HepG2 (cell line): ENCODE measurements around the gene CCNL1. TPM values are rescaled to one million over a fixed set of nuclear protein-coding genes. Genes with fewer than 3 reads are reported as not detected.

ENCODE experiments used
- ADNP ChIP-seq: sonication (generic); formaldehyde crosslinking; IDR thresholded peaks from 2 replicates; pipeline ENCODE4 v1.4.0; 2020; ENCODE audit warnings: missing genetic modification reagents
- CBFB ChIP-seq: sonication (generic); formaldehyde crosslinking; IDR thresholded peaks from 2 replicates; pipeline ENCODE4 v1.4.0; 2020; ENCODE audit warnings: missing genetic modification reagents
- CCAR2 ChIP-seq: fragments of 200-400 bp; formaldehyde crosslinking; optimal IDR thresholded peaks from 2 replicates; pipeline ENCODE3; 2018; ENCODE audit warnings: low read depth, mild to moderate bottlenecking, low read length, moderate library complexity
- KLF13 ChIP-seq: sonication (generic); formaldehyde crosslinking; IDR thresholded peaks from 2 replicates; pipeline ENCODE4 v1.4.0; 2020; ENCODE audit warnings: mild to moderate bottlenecking, missing genetic modification reagents
- PHF21A ChIP-seq: sonication (generic); formaldehyde crosslinking; IDR thresholded peaks from 2 replicates; pipeline ENCODE4 v1.5.0; 2020; ENCODE audit warnings: mild to moderate bottlenecking, missing genetic modification reagents
- RXRB ChIP-seq: IDR thresholded peaks from 2 replicates; pipeline ENCODE4 v1.6.1; 2016; ENCODE audit warnings: borderline replicate concordance, missing genetic modification reagents, missing compliant biosample characterization
- SIX4 ChIP-seq: sonication (generic); formaldehyde crosslinking; IDR thresholded peaks from 2 replicates; pipeline ENCODE4 v1.4.0; 2020; ENCODE audit warnings: missing genetic modification reagents
- SP140L ChIP-seq: sonication (generic); formaldehyde crosslinking; IDR thresholded peaks from 2 replicates; pipeline ENCODE4 v1.4.0; 2020; ENCODE audit warnings: missing genetic modification reagents, borderline replicate concordance
- THAP11 ChIP-seq: IDR thresholded peaks from 2 replicates; pipeline ENCODE4 v1.6.1; 2016; ENCODE audit warnings: missing biosample characterization, missing genetic modification reagents
- ZFY ChIP-seq: sonication (generic); formaldehyde crosslinking; IDR thresholded peaks from 2 replicates; pipeline ENCODE4 v1.4.0; 2020; ENCODE audit warnings: missing genetic modification reagents
- ZMYM4 ChIP-seq: sonication (generic); formaldehyde crosslinking; IDR thresholded peaks from 2 replicates; pipeline ENCODE4 v1.8.1; 2023; ENCODE audit warnings: mild to moderate bottlenecking, missing genetic modification reagents
- ZNF18 ChIP-seq: sonication (generic); formaldehyde crosslinking; IDR thresholded peaks from 2 replicates; pipeline ENCODE4 v1.8.0; 2022; ENCODE audit warnings: mild to moderate bottlenecking, missing genetic modification reagents; ENCODE audit not compliant: insufficient replicate concordance
- ZNF30 ChIP-seq: sonication (generic); formaldehyde crosslinking; IDR thresholded peaks from 2 replicates; pipeline ENCODE4 v1.5.0; 2020; ENCODE audit warnings: mild to moderate bottlenecking, missing genetic modification reagents
- ZNF501 ChIP-seq: sonication (generic); formaldehyde crosslinking; IDR thresholded peaks from 2 replicates; pipeline ENCODE4 v1.5.1; 2020; ENCODE audit warnings: mild to moderate bottlenecking, moderate library complexity, missing genetic modification reagents
- ZNF597 ChIP-seq: sonication (generic); formaldehyde crosslinking; IDR thresholded peaks from 2 replicates; pipeline ENCODE4 v1.5.0; 2020; ENCODE audit warnings: missing genetic modification reagents
- ZNF674 ChIP-seq: sonication (generic); formaldehyde crosslinking; IDR thresholded peaks from 2 replicates; pipeline ENCODE4 v1.5.0; 2020; ENCODE audit warnings: low read depth, mild to moderate bottlenecking, missing genetic modification reagents
- ZNF839 ChIP-seq: sonication (generic); formaldehyde crosslinking; IDR thresholded peaks from 2 replicates; pipeline ENCODE4 v1.4.0; 2020; ENCODE audit warnings: missing genetic modification reagents, mild to moderate bottlenecking, borderline replicate concordance
- ZSCAN9 ChIP-seq: IDR thresholded peaks from 2 replicates; pipeline ENCODE4 v1.6.1; 2016; ENCODE audit warnings: borderline replicate concordance
- polyA plus RNA-seq, 8 experiments: library from polyadenylated mRNA; depleted of rRNA in 3 of 8; stranded (reverse) in 7 of 8; unstranded in 1 of 8; fragments of >200 nt; fragmentation: Illumina TruSeq in 4 of 8; extraction: Trizol in 4 of 8; gene quantifications; 2 replicates each; pipeline versions ENCODE4 v1.2.1 to v1.2.3, GENCODE V29; 2011 to 2016; ENCODE audit warnings: low read depth in 4 of 8, missing spikeins in 1 of 8, mixed read lengths in 1 of 8; ENCODE audit not compliant: insufficient read depth in 1 of 8
- total RNA-seq, 5 experiments: library from RNA; depleted of rRNA; stranded (reverse); fragments of >200 nt; fragmentation: Illumina TruSeq; extraction: Trizol; gene quantifications; 2 replicates each; pipeline ENCODE4 v1.2.3, GENCODE V29; 2016; ENCODE audit warnings: low read depth in 1 of 5
- TF ChIP-seq, protein P1 (sequence below): sonication (generic); formaldehyde crosslinking; IDR thresholded peaks from 2 replicates; pipeline ENCODE4 v1.4.0; 2020; ENCODE audit warnings: missing genetic modification reagents; ENCODE audit errors: not compliant biosample characterization
- TF ChIP-seq, protein P2 (sequence below): IDR thresholded peaks from 2 replicates; pipeline ENCODE4 v1.6.1; 2016; ENCODE audit warnings: mild to moderate bottlenecking
- TF ChIP-seq, protein P3 (sequence below): sonication (generic); formaldehyde crosslinking; IDR thresholded peaks from 2 replicates; pipeline ENCODE4 v1.4.0; 2020; ENCODE audit warnings: missing genetic modification reagents, mild to moderate bottlenecking, borderline replicate concordance

Gene CCNL1
- total and polyA plus RNA-seq, 2 of the 13 experiments (the other 11 are each of a cell fraction or from before 2014, with no cell fraction given), result 151 to 303 TPM

DNA sequence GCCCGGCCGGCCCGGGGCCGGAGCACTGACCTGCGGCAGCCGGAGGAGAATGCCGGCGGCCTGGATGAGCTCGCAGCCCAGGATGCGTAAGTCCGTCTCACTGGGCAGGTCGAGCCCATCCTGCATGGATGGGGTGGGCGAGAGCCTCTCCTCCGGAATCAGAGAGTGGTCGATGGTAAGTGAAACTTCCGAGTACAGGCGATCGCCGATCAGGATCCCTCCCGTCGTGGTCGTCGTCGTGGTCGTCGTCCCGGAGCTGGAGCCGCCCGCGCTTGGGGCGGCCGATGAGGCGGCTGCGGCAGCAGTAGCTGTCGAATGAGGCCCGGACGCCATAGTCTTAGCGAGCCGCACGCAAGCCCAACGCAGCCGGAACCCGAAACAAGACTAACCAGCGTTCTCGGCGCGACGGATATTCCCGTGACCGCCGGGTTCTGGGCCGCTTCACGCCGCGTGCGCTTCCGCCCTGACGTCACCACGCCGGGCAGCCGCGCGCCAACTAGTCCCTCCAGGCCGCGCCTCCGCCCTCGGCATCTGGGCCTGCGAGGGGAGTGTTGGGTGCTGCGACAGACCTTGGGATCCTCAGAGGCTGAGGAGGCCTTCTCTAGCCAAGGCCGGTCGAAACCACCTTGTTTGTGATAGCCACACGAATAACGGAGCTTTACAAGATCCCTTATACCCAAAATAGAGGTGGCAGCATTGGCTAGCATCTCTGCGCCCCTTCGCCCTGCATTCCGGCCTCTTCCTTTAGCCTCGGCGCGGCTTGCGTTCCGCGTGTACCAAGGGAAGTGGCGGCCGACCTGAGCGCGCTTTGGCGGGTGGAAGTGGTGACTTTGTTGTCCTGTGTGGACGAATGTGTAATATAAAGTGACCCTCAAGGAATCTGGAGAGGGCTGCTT lies at the start of gene CCNL1 (continued):
- peak; percentile 98 for TF ChIP-seq ZNF674 (CRISPR knock-in tag)
- peak; percentile 99 for TF ChIP-seq ZFY
- peak; percentile 98 for TF ChIP-seq ZSCAN9 (CRISPR knock-in tag)
- TF ChIP-seq RXRB, result peak; percentile 89
- TF ChIP-seq KLF13 (CRISPR knock-in tag), result peak; percentile 98; the same call in 1 of the 2 replicates
- no peak for TF ChIP-seq ADNP
- TF ChIP-seq, protein P1, sequence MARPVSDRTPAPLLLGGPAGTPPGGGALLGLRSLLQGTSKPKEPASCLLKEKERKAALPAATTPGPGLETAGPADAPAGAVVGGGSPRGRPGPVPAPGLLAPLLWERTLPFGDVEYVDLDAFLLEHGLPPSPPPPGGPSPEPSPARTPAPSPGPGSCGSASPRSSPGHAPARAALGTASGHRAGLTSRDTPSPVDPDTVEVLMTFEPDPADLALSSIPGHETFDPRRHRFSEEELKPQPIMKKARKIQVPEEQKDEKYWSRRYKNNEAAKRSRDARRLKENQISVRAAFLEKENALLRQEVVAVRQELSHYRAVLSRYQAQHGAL (CRISPR knock-in tag), result peak; percentile 83
- TF ChIP-seq ZMYM4 (CRISPR knock-in tag), result peak; percentile 97
- no peak for TF ChIP-seq ZNF597 (CRISPR knock-in tag)
- TF ChIP-seq PHF21A, result peak; percentile 89
- TF ChIP-seq ZNF839 (CRISPR knock-in tag), result peak; percentile 68; the same call in 1 of the 2 replicates
- peak; percentile 76 for TF ChIP-seq ZNF18
- TF ChIP-seq, protein P2, sequence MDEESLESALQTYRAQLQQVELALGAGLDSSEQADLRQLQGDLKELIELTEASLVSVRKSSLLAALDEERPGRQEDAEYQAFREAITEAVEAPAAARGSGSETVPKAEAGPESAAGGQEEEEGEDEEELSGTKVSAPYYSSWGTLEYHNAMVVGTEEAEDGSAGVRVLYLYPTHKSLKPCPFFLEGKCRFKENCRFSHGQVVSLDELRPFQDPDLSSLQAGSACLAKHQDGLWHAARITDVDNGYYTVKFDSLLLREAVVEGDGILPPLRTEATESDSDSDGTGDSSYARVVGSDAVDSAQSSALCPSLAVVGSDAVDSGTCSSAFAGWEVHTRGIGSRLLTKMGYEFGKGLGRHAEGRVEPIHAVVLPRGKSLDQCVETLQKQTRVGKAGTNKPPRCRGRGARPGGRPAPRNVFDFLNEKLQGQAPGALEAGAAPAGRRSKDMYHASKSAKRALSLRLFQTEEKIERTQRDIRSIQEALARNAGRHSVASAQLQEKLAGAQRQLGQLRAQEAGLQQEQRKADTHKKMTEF (CRISPR knock-in tag), result peak; percentile 98
- TF ChIP-seq, protein P3, sequence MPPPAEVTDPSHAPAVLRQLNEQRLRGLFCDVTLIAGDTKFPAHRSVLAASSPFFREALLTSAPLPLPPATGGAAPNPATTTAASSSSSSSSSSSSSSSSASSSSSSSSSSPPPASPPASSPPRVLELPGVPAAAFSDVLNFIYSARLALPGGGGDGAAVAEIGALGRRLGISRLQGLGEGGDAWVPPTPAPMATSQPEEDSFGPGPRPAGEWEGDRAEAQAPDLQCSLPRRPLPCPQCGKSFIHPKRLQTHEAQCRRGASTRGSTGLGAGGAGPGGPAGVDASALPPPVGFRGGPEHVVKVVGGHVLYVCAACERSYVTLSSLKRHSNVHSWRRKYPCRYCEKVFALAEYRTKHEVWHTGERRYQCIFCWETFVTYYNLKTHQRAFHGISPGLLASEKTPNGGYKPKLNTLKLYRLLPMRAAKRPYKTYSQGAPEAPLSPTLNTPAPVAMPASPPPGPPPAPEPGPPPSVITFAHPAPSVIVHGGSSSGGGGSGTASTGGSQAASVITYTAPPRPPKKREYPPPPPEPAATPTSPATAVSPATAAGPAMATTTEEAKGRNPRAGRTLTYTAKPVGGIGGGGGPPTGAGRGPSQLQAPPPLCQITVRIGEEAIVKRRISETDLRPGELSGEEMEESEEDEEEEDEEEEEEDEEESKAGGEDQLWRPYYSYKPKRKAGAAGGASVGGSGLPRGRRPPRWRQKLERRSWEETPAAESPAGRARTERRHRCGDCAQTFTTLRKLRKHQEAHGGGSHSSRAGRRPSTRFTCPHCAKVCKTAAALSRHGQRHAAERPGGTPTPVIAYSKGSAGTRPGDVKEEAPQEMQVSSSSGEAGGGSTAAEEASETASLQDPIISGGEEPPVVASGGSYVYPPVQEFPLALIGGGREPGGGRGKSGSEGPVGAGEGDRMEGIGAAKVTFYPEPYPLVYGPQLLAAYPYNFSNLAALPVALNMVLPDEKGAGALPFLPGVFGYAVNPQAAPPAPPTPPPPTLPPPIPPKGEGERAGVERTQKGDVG, result peak; percentile 100
- TF ChIP-seq THAP11 (CRISPR knock-in tag), result peak; percentile 94
- TF ChIP-seq SP140L (CRISPR knock-in tag), result no peak
- peak; percentile 90 for TF ChIP-seq ZNF501
- TF ChIP-seq CCAR2, result no peak
- TF ChIP-seq ZNF30, result peak; percentile 78
- peak; percentile 98 for TF ChIP-seq CBFB (CRISPR knock-in tag)
- peak; percentile 85 for TF ChIP-seq SIX4
